GM21526 (cell line): Measurements from ENCODE around the gene MRAS.
A peak's percentile ranks its signal among the peaks of the same experiment; 100 is the strongest.

ENCODE experiments used
- ATAC-seq: cut with Tn5 transposase; IDR thresholded peaks from one replicate; pipeline ENCODE4 v1.9.1; 2021; ENCODE audit warnings: moderate library complexity; ENCODE audit not compliant: unreplicated experiment, low FRiP score

MRAS gene

DNA sequence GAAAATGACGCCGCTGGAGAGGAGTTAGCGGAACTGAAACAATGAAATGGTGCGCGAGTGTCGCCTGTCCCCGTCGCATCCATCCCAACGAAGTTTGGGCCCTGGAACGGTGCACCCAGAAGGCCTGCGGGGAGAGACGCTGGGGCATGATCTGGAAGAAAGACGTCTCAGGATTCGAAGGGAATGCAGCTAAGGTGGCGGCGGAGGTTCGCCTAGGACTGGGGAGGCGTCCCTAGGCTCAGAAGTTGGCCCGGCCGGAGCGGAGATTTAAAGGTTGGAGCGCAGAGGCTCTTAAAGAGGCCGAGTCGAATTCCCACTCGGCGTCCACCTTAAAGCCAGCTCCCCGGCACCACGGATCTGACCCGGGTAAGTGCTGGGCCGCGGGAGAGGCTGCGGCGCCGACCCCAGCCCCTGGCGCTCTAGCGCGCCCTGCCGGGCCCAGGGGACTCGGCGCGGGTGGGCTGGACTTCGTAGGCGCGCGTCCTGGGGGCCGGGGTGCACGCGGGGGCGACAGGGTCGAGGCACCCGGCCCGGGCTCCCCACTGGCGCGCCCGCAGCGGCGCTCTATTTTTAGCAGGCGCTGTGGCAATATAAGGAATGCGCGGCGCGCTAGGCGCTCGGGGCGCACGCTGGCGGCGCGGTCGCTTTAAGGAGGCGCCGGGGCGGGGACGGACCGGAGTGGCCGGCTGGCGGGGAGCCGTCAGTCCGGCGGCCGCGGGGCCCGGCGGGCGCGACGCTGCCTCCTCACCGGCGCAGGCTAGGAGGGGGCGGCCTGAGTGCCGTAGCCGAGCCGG is at the start of gene MRAS:
Gene MRAS (plus strand): TSS at position 620 of the 794 bp plus-strand sequence. CDS start 24,305 bp downstream, outside the sequence.
- ATAC-seq = no peak

DNA sequence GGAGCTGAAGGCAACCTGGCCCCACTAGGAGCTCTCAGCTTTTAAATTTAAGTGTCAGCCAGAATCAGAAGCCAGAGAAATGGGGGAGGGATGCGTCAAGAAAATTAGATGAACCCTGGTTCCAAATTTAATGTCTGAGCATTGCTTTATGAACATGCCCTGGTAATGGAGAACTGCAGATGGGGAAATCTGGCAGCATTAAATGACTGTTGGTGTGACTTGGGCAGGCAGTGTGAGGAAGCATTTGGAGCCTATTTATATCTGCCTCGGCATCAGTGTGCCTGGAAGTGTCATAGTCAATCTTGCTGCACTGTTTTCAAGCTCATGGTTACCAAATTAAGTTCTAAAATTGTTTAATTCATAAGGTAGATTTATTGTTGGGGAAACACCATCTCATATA is 47.7 kb upstream of the MRAS start:
- ATAC-seq = no peak

DNA sequence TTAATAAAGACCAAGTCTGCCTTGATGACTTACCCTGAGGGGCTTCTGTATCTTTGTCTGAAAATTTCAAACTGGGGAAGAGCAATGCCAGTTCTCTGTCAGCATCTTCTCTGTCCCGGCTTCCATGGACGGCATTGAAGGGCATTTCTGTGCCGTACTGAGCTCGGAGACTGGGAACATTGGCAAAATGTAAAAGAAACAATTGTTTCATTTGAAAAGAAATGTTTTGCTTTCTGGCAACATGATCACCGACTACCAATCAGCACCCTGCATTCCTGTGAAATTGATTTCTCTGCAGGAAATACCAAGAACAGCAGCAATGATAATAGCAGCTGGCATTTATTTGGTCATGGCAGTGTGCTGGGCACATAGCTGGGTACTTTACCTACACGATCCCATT is 44.9 kb upstream of the MRAS start:
- no peak for ATAC-seq

DNA sequence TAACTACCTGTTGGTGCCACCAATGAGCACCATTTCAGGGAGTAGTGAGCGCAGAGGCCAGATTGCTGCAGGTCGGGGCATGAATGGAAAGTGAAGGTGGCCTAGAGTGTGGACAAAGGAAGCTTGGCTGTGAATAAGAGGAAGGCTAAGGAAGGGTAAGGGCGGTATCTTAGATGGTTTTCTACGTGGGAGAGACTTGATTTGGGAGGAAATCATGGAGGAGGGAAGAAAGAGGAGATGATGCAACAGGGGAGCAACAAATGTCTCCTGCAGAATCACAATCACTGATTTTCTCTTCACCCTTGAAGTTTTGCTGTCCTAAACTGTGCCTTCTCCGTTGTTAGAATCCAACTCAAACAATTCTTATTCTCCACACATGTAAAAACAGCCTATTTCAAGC is 40.5 kb upstream of the MRAS start:
- ATAC-seq = no peak

DNA sequence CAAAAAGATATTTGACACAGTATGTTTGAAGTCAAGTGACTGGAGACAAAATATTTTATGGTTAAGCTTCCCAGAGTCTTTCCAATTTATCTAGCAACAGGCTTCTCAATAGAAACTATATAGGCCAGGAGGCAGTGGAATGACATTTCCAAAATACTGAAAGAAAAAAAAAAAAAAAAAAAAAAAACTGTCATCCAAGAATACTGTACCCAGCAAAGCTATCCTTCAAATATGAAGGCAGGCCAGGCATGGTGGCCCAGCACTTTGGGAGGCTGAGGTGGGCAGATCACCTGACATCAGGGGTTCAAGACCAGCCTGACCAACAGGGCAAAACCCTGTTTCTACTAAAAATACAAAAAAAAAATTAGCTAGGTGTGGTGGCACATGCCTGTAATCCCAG is 39.6 kb upstream of the MRAS start:
- ATAC-seq = no peak

DNA sequence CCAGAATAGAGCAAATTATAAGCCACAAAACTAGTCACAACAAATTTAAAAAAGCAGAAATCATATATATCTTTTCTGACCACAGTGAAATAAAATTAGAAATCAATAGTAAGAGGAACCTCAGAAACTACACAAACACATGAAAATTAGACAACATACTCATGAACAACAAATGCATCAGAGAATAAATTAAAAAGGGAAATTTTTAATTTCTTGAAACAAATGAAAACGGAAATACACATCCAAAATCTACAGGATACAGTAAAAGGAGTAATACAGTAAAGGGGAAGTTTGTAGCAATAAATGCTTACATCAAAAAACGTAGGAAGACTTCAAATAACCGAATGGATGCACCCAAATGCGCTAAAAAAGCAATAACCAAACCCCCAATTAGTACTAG is 37.9 kb upstream of the MRAS start:
- no peak for ATAC-seq

DNA sequence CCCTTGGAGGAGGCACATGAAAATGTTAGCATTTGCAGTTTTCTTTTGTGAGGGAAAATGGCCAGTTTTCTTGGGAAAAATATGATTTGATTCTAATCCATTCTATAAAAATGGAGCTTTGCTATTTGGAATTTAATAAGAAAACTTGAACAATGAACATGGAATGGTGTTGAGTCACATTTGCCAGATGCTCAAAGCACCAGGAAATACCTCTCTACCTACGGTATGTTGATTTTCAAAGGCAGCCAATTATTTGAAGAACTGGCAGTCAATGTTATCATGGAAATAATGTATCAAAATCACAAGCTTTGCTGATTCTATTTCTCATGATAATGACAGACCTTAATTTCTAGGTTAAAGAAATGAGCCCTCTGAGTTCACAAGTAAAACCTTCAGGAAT is 33.6 kb upstream of the MRAS start:
- no peak for ATAC-seq

DNA sequence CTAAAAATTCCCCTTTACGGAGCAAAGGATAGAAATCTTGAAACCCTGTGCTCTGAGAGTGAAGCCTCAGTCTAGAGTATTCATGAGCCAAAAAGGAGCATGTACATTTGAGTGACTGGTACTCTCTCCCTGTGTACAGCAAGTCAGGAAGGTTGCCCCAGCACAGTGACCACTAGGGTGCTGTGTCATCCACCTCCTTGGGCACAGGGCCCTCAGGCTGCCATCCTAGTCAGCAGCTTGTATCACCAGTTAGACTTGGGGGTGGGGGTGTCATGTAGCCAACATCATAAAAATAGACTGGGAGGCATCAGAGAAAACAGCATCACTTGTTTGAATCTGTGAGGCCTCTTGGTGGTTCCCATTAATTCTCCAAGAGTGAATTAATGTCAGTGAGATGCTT is 30.7 kb upstream of the MRAS start:
- ATAC-seq = no peak

DNA sequence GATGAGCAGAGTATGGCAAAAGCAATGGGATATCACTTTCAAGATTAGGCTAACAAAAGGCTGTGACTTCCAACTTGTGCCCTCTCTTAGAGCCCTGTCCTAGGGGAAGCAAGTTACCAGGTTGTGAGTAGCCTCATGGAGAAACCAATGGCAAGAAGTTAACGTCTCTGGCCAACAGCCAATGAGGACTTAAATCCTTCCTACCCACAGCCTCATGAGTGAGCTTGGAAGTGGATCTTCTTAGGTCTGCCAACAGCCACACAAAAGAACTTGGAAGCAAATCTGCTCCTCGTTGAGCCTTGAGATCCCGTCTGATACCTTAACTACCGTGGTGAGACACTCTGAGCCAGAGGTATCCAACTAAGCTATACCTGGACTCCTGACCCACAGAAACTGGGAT is 24.4 kb upstream of the MRAS start:
- no peak for ATAC-seq

DNA sequence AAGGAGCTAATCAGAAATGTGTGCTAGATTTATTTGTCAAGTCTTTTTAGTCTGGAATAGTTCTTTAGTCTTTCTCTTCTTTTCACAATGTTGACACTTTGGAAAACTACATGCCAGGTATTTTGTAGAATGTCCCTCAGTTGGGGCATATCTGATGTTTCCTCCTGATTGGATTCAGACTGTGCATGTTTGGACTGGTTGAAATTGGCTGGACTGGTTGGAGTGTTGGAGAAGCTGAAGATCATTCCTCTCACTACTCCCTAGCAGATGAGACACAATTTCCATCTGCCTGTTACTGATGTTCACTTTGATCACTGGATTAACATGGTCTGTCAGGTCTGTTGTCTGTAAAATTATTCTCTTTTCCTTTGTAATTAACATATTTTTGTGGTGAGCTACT is 22.4 kb upstream of the MRAS start:
- ATAC-seq = no peak

DNA sequence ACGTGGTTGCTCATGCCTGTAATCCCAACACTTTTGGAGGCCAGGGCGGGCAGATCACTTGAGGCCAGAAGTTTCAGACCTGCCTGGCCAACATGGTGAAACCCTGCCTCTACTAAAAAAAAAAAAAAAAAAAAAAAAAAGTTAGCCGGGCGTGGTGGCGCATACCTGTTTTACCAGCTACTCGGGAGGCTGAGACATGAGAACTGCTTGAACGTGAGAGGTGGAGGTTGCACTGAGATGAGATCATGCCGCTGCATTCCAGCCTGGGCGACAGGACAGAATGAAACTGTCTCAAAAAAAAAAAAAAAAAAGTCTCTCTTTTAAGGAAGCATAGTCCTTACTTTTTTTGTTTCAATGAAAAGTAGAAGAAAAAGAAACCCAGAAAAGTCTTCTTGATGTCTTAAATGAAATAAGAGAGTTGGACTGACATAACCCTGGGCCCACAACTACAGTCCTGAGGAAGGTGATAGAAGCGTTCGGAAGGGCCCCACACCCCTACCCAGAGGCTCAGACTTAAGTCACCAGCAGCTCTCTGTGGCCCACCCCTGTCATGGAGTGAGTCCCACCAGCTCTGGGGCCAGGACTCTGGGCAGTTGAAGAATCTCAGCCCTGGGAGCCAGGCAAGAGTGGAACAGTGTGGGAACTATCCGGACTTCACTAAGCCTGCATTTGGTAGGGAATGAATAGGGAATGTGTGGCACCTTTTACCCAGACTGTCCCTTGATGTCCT is 21.3 kb upstream of the MRAS start:
- ATAC-seq = no peak

DNA sequence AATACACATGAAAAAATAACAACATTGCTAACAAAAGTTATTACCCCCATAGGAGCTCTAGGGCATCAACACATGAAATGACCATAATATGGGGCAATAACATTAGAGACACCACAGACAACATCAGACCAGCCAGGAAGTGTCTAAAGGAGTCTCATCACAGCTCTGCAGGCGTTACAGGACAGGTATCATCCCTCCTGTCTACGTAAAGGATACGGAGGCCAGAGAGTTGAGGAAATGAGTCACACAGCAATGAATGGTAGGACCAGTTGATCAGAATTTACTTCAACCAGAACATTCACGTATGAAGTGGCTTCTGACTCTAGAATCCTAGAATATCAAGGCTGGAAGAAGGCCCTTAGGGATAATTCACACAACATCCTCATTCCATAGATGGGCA is 20.5 kb upstream of the MRAS start:
- ATAC-seq = no peak

DNA sequence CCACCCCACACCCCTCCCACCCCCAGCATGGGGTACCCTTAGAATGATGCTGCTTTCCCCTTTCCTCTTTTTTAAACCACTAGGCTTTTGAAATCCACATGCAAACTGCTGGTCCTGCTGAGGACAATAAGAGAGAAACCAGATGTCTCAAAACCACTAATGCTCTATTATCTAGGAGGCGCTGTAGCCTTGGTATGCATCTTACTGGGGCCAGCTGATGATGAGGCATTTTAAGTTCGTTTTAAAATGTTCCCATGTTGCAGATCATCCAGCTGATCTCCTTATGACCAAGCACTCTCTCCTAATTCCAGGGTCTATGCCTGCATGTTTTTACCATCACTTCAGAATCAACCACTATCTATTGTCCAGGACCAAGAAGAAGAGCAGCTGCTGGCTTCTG is 20.0 kb upstream of the MRAS start:
- ATAC-seq = no peak

DNA sequence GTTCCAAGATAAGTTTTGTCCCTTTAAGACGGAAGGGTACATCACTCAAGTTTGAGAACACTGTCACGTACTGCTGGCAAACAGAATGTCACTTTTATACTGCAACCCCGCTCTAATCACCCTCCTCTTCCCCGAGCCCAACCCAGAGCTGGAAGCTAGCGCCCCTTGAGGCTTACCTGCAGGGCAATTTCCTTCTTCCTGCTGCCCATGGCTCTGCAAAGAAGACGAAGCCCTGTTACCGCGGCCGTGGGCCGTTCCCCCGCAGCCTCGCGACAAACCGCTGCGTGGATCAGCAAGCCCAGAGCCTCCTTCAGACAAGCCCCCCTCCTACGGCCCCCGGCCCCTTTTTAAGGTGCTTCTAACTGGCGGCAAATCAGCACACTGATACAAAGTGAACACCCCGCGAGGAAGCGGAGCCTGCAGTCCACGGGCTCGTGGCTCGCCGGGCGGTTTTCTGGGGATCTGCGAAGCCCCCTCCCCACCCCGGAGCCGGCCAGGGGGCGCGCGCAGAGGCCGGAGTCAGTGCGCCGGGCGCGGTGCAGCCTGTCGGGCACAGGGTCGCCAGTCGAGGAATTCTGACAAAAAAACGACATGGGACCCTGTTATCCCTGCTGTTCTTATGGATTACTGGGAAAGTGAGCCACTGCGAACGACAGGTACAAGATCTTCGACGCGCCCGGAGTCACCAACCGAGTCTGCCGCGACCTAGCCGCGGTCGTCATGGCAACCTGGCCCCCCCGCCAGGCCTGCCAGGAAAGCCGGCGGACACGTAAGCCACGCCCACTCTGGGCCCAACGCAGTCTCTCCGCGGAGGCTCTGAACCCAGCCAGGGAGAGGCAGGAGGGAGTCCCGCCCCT is 19.0 kb upstream of the MRAS start, which contains the start of gene NME9:
Gene NME9 (minus strand): TSS at position 725 of the 857 bp plus-strand sequence. CDS start 516 bp downstream, at position 209.
- peak; percentile 68 for ATAC-seq

DNA sequence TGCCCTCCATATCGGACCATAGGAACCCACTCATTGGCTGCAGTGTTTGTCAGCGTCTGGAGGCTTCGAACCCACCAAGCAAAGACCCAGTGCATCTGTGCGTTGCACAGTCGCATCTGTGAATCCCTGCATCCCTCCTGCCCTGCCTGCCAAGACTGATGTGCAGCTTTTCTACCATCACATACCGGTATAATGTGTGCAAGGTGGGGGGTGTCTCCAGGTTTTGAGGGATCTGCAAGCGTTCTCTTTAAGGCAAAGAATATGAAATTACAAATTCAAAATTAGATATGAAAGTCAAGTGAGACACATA is 18.4 kb upstream of the MRAS start:
- ATAC-seq = no peak

DNA sequence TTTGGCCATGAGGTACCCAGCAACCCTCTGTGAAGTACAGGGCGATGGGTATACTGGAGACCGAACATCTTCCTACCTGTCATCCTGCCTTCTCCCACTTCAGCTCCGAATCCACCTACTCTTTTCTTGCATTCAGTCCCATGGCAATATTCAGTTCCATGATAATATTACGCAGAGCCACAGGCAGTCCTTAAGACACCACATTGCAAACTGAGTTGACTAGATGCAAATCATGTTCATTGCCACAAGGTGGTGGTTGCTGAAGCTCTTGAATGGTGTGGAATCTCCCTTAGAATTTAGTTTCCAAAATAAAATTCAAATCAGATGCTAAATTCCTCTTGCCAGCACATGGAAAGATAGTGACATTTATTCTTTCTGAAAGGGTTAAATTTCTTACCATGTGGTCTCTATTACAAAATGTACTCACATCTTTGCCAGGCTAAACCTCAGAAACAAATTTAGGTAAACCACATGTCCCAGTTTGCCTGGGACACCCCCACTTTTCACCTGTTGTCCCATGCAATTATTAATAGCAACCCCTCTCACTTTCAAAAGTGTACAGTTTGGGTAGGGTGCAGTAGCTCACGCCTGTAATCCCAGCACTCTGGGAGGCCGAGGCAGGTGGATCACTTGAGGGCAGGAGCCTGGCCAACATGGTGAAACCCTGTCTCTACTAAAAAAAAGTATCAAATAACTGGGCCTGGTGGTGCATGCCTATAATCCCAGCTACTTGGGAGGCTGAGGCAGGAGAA is 17.1 kb upstream of the MRAS start:
- no peak for ATAC-seq

DNA sequence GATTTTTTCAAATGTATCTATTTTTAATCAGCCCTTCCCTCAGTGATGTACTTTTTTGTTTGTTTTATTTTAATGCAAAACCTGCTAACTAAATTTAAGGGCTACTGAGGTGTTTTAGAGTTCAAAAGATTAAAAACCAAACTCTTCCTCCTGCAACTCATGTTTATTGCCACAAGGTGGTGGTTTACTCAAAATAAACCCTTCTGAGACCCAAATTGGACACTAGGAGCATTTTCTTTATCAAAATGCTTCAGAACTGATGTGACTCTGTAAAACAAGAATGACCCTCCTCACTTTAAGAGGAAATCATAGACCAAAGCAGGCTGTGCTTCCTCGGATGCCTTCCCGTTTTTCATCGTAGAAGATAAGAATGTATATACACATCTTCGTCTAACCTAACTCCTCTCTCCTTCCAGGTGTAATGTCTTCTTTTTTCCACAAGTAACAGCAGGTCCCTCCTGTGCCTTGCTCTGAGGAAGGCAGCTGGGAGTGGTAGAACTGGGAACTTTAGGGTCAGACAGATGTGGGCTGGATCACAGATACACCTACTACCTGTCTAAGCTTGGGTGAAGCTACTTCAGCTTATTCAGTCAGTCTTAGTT is 15.8 kb upstream of the MRAS start:
- no peak for ATAC-seq

DNA sequence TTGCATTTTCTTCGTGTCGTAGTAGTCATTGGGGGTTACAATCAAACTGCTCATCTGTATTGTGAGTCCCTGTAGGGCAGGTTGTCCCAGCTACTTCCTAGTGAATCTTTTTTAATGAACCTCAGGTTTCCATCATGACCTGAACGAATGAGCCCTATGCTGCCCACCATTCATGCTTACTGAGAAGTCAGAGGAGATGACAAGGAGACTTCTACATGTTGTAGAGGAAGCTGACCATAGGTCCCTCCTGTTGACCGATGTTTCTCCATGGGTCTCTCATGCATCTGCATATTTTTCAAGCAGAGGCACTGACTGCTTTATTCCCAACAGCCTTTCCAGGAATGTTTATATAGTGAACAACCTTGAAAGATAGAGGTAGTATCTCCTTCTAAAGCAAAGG is 13.8 kb upstream of the MRAS start:
- ATAC-seq = no peak

DNA sequence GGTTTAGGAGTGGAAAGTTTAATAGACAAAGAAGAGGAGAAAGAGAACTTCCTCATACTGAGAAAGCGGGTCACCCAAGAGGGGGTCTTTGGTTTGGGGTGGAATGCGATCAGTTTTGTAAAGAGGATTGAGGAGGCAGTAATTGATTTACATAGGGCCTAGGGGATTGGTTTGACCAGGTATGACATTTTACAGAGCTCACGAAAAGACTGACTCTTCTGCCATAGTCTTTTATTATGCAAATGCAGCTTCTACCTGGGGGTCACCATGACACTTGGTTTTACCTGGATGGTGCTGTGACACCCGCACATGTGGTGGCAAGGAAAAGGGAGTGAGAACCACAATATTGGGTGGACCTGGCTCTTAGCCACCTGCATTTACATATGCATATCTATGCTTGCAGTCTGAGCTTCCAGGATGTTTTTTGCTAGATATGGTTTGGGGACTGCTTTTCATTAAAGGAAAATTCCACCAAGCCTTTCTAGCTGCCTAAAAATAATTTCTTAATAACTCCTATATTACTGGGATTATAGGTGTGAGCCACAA is 11.9 kb upstream of the MRAS start:
- ATAC-seq = no peak

DNA sequence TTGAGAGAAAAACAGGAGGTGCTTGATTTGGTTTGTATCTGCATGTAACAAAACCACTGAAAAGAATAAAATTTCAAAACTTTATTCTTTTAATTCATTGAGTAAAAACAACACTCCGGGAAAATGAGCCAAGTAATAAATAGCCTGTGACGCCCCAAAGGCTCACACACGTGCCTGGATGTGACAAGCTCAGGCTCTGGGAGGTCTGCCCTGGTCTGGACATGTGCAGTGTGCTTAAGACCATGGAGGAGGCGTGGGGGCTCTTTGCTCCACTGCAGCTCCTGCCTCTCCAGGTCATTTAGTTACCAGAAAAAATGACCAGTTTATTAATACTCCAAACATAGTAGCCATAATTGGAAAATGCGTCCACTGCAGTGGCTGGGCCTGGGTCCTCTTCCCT is 10.1 kb upstream of the MRAS start:
- no peak for ATAC-seq
